ENCODE results near the gene DGKZ.

- 0 out of 2 replicates have a peak, but pooled peaks have one; percentile 15 for TF ChIP-seq POLR2AphosphoS5 (IDR thresholded peaks at IDR 0.05; ENCODE audit: low read depth)
- no peak for TF ChIP-seq REST (IDR thresholded peaks at IDR 0.05; ENCODE audit: insufficient replicate concordance, low read depth)
- peak; percentile 92 for TF ChIP-seq CTCF (IDR thresholded peaks at IDR 0.05; ENCODE audit: insufficient read depth, low read length)
- peak; percentile 28; the same call in 1 of the 2 replicates for TF ChIP-seq GABPA (IDR thresholded peaks at IDR 0.05; ENCODE audit: low read depth)
- TF ChIP-seq SPI1 (IDR thresholded peaks at IDR 0.05; ENCODE audit: borderline replicate concordance, low read depth) = no peak
These were observed 5.0 kb downstream of the DGKZ start for GRCh38 chr11:46352063-46352841.

All from HL-60 (cell line).